ENCODE data around the gene PAPOLB.

PAPOLB gene

DNA sequence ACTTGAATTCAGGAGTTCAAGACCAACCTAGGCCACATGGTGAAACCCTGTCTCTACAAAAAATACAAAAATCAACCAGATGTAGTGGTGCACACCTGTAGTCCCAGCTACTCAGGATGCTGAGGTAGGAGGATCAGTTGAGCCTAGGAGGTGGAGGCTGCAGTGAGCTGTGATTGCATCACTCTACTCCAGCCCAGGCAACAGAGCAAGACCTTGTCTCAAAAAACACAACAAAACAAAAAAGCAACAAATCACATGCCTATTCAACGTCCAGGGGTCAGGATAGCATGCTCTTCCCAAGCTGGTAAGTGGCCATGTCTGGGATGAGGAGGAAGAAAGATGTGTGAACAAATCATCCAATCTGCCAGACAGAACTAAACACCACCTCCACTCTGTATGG, 27.9 kb upstream of the PAPOLB start:
- no peak for TF ChIP-seq Cebpa-rat (IDR thresholded peaks at IDR 0.05)
- no peak overlapping the region for H3K4me3 ChIP-seq
- peaks cover 10% of the 10 kb centered on the region; the same call in 1 of the 2 replicates for H3K4me1 ChIP-seq
- no peak overlapping the region for H3K27ac ChIP-seq
- no peaks in the 10 kb centered on the region for H3K27me3 ChIP-seq
- no peaks in the 10 kb centered on the region for H4K20me1 ChIP-seq
- no peaks in the 10 kb centered on the region; the same call in 1 of the 2 replicates for H3K9me3 ChIP-seq
- no peak overlapping the region for H3K9ac ChIP-seq
- no peak overlapping the region for H3K4me2 ChIP-seq
- H3K36me3 ChIP-seq: no peaks in the 10 kb centered on the region

DNA sequence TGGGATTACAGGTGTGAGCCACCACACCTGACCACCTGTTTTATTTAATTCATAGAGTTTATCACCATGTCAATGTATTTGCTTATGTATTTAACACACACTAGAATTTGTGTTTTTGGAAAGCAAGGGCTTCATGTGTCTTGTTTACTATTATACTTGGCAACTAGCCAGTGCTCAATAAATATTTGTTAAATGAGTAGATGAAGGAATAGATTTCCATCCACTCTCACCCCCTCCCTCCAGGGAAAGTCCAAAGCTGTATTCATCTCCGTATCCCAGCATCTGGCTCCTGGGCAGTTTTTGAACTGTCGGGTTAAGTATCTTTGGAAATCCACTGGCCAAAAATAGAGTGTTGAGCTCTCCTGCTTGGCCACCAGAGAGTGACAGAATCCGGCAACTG, 26.3 kb upstream of the PAPOLB start:
- H3K9me3 ChIP-seq: no peaks in the 10 kb centered on the region
- no peak overlapping the region for H3K9ac ChIP-seq
- H3K4me2 ChIP-seq: no peak overlapping the region
- H3K4me3 ChIP-seq: no peak overlapping the region
- H3K27me3 ChIP-seq: no peaks in the 10 kb centered on the region
- peaks cover 13% of the 10 kb centered on the region for H3K4me1 ChIP-seq
- TF ChIP-seq Cebpa-rat (IDR thresholded peaks at IDR 0.05): no peak
- no peaks in the 10 kb centered on the region for H3K36me3 ChIP-seq
- no peak overlapping the region for H3K27ac ChIP-seq
- no peaks in the 10 kb centered on the region for H4K20me1 ChIP-seq

DNA sequence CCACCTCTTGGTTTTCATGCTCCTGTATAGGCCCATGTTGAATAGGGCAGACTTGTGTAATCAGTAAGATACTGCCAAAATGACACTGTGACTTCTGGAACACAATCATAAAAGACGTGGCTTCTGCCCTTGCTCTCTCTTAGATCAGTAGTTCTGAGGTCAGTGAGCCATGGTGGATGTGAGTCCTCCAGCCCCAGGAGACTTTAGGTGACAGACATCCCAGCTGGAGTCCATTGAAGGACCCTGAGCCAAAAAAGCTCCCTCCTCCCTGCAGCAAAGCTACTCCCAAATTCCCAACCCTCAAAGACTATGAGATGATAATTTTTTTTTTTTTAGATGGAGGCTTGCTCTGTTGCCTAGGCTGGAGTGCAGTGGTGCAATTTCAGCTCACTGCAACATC, 24.8 kb upstream of the PAPOLB start:
- H3K9me3 ChIP-seq: no peaks in the 10 kb centered on the region
- H3K27me3 ChIP-seq: no peaks in the 10 kb centered on the region
- H3K27ac ChIP-seq: no peak overlapping the region
- H3K9ac ChIP-seq: no peak overlapping the region
- no peak overlapping the region for H3K4me2 ChIP-seq
- TF ChIP-seq Cebpa-rat (IDR thresholded peaks at IDR 0.05): no peak
- no peak overlapping the region for H3K4me3 ChIP-seq
- H3K4me1 ChIP-seq: peaks cover 25% of the 10 kb centered on the region
- no peaks in the 10 kb centered on the region for H3K36me3 ChIP-seq
- no peaks in the 10 kb centered on the region for H4K20me1 ChIP-seq

- H3K4me2 ChIP-seq: no peak overlapping the region
- H3K27ac ChIP-seq: no peak overlapping the region
- no peaks in the 10 kb centered on the region for H3K36me3 ChIP-seq
- H3K27me3 ChIP-seq: no peaks in the 10 kb centered on the region
- H3K4me1 ChIP-seq: peaks cover 38% of the 10 kb centered on the region
- no peak for TF ChIP-seq Cebpa-rat (IDR thresholded peaks at IDR 0.05)
- no peaks in the 10 kb centered on the region for H3K9me3 ChIP-seq
- no peak overlapping the region for H3K4me3 ChIP-seq
- no peaks in the 10 kb centered on the region for H4K20me1 ChIP-seq
- H3K9ac ChIP-seq: no peak overlapping the region
These were observed 23.5 kb upstream of the PAPOLB start for GRCh38 chr7:4885317-4885807.

GRCh38 chr7:4884164-4884563, 22.3 kb upstream of the PAPOLB start:
- Histone ChIP-seq H3K27ac (no peak overlapping the region), H3K4me3 (no peak overlapping the region), H3K36me3 (no peaks in the 10 kb centered on the region), H3K9me3 (no peaks in the 10 kb centered on the region), H4K20me1 (no peaks in the 10 kb centered on the region), H3K9ac (no peak overlapping the region), H3K4me1 (peaks cover 50% of the 10 kb centered on the region), H3K4me2 (peak overlapping the region; percentile 47; the same call in 1 of the 2 replicates), H3K27me3 (no peaks in the 10 kb centered on the region)
- TF ChIP-seq Cebpa-rat (IDR thresholded peaks at IDR 0.05): no peak

- Histone ChIP-seq H3K27me3 (no peaks in the 10 kb centered on the region), H3K4me1 (peaks cover 56% of the 10 kb centered on the region), H3K9me3 (no peaks in the 10 kb centered on the region), H3K9ac (peak within 1 kb of the TSS; percentile 86), H4K20me1 (no peaks in the 10 kb centered on the region), H3K4me2 (peak within 1 kb of the TSS; percentile 96), H3K36me3 (no peaks in the 10 kb centered on the region), H3K27ac (peak within 1 kb of the TSS; percentile 82), H3K4me3 (peak within 1 kb of the TSS; percentile 91)
- no peak for TF ChIP-seq Cebpa-rat (IDR thresholded peaks at IDR 0.05)
These were observed 21.7 kb upstream of the PAPOLB start, which contains the start of gene RADIL for GRCh38 chr7:4883372-4884144. TSS of gene RADIL (minus strand) at chr7:4883716. CDS start at chr7:4878139, 5,577 bp downstream.

- Histone ChIP-seq H3K4me2 (peak overlapping the region; percentile 96), H3K36me3 (peaks cover 4% of the 10 kb centered on the region), H3K9me3 (no peaks in the 10 kb centered on the region), H3K4me1 (peaks cover 61% of the 10 kb centered on the region), H3K27me3 (no peaks in the 10 kb centered on the region), H3K27ac (peak overlapping the region; percentile 82), H4K20me1 (no peaks in the 10 kb centered on the region), H3K9ac (peak overlapping the region; percentile 86), H3K4me3 (peak overlapping the region; percentile 91)
- TF ChIP-seq Cebpa-rat (IDR thresholded peaks at IDR 0.05): no peak
These were observed 21.2 kb upstream of the PAPOLB start for GRCh38 chr7:4883033-4883371.

DNA sequence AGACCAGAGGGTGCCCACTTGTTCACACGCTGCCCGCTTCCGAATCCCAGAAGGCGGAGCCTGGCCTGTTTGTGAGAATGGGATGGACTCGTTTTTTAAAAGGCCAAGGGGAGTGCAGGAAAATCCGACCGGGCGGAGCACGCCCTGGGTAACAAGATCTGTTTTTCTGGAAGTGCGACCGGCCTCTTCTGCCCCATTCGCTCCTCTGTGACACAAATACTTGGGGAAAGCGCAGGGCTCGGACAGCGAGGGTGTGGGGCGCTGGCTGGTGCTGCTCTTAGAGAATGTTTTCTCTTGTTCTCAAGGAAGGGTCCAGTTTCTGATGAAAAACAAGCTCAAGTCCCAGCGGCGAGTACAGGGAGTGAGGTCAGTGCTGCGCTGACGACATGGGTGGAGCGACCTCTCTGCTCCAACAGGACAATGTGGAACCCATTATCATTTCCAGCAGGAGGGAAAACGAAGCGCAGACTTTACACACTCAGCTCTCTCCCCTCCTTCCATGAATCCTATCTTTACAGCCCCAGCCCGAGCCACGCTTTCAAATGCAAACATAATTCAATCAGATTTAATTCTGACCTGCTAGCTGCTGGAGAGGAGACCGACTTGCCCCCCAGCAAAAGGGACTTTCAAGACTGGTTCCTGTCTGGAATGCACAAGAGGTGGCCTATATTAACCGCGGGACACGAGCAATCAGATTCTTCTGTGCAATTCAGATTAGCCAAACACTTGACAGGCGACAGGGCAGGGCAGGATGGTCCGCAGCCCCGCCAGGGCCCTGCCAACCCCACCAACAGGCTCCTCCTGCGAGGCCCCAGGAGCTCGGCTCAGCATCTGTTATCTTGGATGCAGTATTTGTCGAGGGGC, 20.6 kb upstream of the PAPOLB start:
- no peak for TF ChIP-seq Cebpa-rat (IDR thresholded peaks at IDR 0.05)
- Histone ChIP-seq H4K20me1 (no peaks in the 10 kb centered on the region), H3K9me3 (no peaks in the 10 kb centered on the region), H3K4me3 (peak overlapping the region; percentile 91), H3K9ac (peak overlapping the region; percentile 86), H3K27me3 (no peaks in the 10 kb centered on the region), H3K4me2 (peak overlapping the region; percentile 96), H3K4me1 (peaks cover 67% of the 10 kb centered on the region), H3K36me3 (peaks cover 10% of the 10 kb centered on the region), H3K27ac (peak overlapping the region; percentile 82; the same call in 1 of the 2 replicates)

DNA sequence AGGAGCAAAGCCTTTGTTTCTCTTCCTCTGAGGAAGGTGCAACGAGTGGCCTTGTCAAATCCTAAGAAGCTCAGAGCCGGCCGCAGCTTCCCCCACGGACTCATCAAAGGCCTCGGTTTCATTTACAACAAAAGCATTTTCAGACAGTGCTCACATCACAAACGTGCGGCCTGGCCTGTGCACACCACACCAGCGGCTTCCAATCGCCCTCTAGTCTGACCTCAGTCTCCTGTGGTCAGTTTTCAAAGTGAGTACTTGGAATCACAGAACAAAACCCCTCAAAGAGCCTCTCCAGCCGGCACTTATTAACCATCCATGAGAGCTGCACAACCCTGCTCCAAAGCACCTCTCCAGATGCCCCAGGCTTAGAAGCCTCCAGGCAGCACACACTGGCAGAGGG, 18.4 kb upstream of the PAPOLB start:
- Histone ChIP-seq H3K4me3 (peak overlapping the region; percentile 45; the same call in 1 of the 2 replicates), H3K4me2 (peak overlapping the region; percentile 96), H3K27me3 (no peaks in the 10 kb centered on the region), H3K9ac (peak overlapping the region; percentile 74), H4K20me1 (no peaks in the 10 kb centered on the region), H3K9me3 (no peaks in the 10 kb centered on the region), H3K36me3 (peaks cover 32% of the 10 kb centered on the region), H3K27ac (peak overlapping the region; percentile 89), H3K4me1 (peaks cover 72% of the 10 kb centered on the region)
- TF ChIP-seq Cebpa-rat (IDR thresholded peaks at IDR 0.05): no peak

Data from BLaER1 (cell line).